ENCODE data around the gene GLCE.

DNA sequence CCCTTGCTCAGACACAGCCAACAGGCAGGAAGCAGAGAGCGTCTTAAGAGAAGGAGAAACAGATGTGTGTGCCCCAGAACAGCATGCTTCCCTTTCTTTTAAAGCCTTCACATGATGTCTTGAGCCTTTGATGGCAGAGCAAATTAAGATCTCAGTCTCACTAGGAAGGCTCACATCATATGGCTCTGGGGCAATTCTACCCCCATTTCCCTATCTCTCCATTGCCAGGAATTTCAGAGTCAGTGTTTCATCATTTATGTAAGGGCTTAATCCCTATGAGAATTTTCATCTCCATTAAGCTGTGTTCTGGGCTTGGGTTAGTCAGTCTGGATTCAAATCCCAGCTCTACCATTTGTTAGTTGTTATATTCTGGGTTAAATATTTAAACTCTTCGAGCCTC is 41.4 kb upstream of the GLCE start:
- no peak for TF ChIP-seq POLR2A (IDR thresholded peaks at IDR 0.05)
- TF ChIP-seq, protein P1, sequence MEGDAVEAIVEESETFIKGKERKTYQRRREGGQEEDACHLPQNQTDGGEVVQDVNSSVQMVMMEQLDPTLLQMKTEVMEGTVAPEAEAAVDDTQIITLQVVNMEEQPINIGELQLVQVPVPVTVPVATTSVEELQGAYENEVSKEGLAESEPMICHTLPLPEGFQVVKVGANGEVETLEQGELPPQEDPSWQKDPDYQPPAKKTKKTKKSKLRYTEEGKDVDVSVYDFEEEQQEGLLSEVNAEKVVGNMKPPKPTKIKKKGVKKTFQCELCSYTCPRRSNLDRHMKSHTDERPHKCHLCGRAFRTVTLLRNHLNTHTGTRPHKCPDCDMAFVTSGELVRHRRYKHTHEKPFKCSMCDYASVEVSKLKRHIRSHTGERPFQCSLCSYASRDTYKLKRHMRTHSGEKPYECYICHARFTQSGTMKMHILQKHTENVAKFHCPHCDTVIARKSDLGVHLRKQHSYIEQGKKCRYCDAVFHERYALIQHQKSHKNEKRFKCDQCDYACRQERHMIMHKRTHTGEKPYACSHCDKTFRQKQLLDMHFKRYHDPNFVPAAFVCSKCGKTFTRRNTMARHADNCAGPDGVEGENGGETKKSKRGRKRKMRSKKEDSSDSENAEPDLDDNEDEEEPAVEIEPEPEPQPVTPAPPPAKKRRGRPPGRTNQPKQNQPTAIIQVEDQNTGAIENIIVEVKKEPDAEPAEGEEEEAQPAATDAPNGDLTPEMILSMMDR (IDR thresholded peaks at IDR 0.05), result no peak

Data from Peyer's patch (tissue), 4 donors.